ENCODE data around the gene TRRAP.
A peak's percentile ranks its signal among the peaks of the same experiment; 100 is the strongest.
"Not testable (repeated sequence)": the region's sequence is repeated elsewhere in the genome, so short reads cannot be mapped to it uniquely, and the experiment has no call there.

The TRRAP gene

GRCh38 chr7:98841179-98841997 lies 36.9 kb upstream of the TRRAP start:
- TF ChIP-seq, protein P1, sequence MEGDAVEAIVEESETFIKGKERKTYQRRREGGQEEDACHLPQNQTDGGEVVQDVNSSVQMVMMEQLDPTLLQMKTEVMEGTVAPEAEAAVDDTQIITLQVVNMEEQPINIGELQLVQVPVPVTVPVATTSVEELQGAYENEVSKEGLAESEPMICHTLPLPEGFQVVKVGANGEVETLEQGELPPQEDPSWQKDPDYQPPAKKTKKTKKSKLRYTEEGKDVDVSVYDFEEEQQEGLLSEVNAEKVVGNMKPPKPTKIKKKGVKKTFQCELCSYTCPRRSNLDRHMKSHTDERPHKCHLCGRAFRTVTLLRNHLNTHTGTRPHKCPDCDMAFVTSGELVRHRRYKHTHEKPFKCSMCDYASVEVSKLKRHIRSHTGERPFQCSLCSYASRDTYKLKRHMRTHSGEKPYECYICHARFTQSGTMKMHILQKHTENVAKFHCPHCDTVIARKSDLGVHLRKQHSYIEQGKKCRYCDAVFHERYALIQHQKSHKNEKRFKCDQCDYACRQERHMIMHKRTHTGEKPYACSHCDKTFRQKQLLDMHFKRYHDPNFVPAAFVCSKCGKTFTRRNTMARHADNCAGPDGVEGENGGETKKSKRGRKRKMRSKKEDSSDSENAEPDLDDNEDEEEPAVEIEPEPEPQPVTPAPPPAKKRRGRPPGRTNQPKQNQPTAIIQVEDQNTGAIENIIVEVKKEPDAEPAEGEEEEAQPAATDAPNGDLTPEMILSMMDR (IDR thresholded peaks at IDR 0.05) = peak; percentile 95
- Histone ChIP-seq H2AFZ (peak overlapping the region; percentile 60), H3K27me3 (ENCODE audit: control insufficient read depth, insufficient read depth, low read length) (no peaks in the 10 kb centered on the region), H3K4me1 (peaks cover 10% of the 10 kb centered on the region), H3K79me2 (no peaks in the 10 kb centered on the region), H3K9me3 (ENCODE audit: control insufficient read depth, low read length) (no peaks in the 10 kb centered on the region), H3K9ac (no peak overlapping the region), H3K4me2 (ENCODE audit: low read length) (no peak overlapping the region), H3K27ac (no peak overlapping the region), H3K36me3 (ENCODE audit: control insufficient read depth, insufficient read depth, low read length) (no peaks in the 10 kb centered on the region), H3K4me3 (ENCODE audit: low read depth, low read length) (no peak overlapping the region)

DNA sequence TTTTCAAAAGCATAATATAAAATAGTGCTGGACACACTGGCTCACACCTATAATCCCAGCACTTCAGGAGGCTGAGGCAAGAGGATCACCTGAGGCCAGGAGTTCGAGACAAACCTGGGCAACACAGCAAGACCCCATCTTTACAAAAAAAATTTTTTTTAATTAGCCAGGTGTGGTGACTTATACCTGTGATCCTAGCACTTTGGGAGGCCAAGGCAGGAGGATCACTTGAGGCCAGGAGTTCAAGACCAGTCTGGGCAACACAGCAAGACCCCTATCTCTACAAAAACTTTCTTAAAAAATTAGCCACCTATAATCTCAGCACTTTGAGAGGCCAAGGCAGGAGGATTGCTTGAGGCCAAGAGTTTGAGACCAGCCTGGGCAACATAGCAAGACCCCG lies 35.8 kb upstream of the TRRAP start:
- H3K9ac ChIP-seq; H3K4me2 ChIP-seq (ENCODE audit: low read length); H3K4me1 ChIP-seq; H2AFZ ChIP-seq; H3K79me2 ChIP-seq; H3K4me3 ChIP-seq (ENCODE audit: low read depth, low read length); H3K27ac ChIP-seq; H3K27me3 ChIP-seq (ENCODE audit: control insufficient read depth, insufficient read depth, low read length); H3K36me3 ChIP-seq (ENCODE audit: control insufficient read depth, insufficient read depth, low read length); H3K9me3 ChIP-seq (ENCODE audit: control insufficient read depth, low read length): not testable (repeated sequence)

DNA sequence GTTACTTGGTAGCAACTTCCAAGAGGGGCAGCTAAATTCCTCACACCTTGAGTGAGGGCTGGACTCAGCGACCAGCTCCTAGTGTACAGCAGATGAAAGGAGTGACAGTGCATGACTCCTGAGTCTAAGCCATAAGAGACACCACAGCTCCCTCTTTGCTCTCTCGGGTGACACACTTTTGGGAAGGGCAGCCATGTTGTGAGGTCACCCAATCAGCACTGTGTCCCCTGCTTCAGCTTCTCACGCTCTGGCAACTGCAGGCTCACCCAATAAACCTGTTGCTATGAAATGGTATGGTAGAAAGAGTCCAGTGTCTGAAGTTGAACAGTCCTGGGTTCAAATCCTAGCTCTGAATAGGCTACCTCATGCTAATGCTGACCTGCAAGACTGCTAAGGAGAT lies 29.4 kb upstream of the TRRAP start:
- Histone ChIP-seq H3K79me2 (no peaks in the 10 kb centered on the region), H2AFZ (no peak overlapping the region), H3K9me3 (ENCODE audit: control insufficient read depth, low read length) (no peaks in the 10 kb centered on the region), H3K4me3 (ENCODE audit: low read depth, low read length) (no peak overlapping the region), H3K27me3 (ENCODE audit: control insufficient read depth, insufficient read depth, low read length) (no peaks in the 10 kb centered on the region), H3K27ac (no peak overlapping the region), H3K4me1 (no peaks in the 10 kb centered on the region), H3K9ac (no peak overlapping the region), H3K36me3 (ENCODE audit: control insufficient read depth, insufficient read depth, low read length) (no peaks in the 10 kb centered on the region), H3K4me2 (ENCODE audit: low read length) (no peak overlapping the region)
- TF ChIP-seq, protein P1 (IDR thresholded peaks at IDR 0.05) = no peak

DNA sequence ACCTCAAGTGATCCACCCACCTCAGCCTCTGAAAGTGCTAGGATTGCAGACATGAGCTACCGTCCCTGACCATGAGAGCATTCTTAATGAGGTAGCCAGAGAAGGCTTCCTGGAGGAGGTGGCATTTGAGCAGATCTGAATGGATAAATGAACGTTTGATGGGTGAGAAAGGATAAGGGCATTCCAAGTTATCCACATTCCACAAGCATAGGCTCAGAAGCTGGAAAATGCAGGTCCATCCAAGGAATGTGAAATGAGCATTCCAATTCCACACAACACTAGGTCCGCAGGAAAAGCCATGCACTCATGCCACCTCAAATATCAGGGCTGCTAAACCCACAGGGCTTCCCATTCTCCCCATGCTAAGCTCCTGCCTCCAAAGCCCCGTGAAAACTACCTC lies 25.5 kb upstream of the TRRAP start:
- Histone ChIP-seq H3K9ac (no peak overlapping the region), H3K4me2 (ENCODE audit: low read length) (no peak overlapping the region), H3K4me1 (no peaks in the 10 kb centered on the region), H3K4me3 (ENCODE audit: low read depth, low read length) (no peak overlapping the region), H3K79me2 (no peaks in the 10 kb centered on the region), H2AFZ (no peak overlapping the region), H3K27ac (no peak overlapping the region), H3K9me3 (ENCODE audit: control insufficient read depth, low read length) (no peaks in the 10 kb centered on the region), H3K27me3 (ENCODE audit: control insufficient read depth, insufficient read depth, low read length) (no peaks in the 10 kb centered on the region), H3K36me3 (ENCODE audit: control insufficient read depth, insufficient read depth, low read length) (no peaks in the 10 kb centered on the region)
- TF ChIP-seq, protein P1 (IDR thresholded peaks at IDR 0.05) = no peak

- Histone ChIP-seq H3K9ac (no peak overlapping the region), H3K4me3 (ENCODE audit: low read depth, low read length) (no peak overlapping the region), H3K27ac (no peak overlapping the region), H3K79me2 (no peaks in the 10 kb centered on the region), H3K4me2 (ENCODE audit: low read length) (no peak overlapping the region), H3K36me3 (ENCODE audit: control insufficient read depth, insufficient read depth, low read length) (no peaks in the 10 kb centered on the region), H3K27me3 (ENCODE audit: control insufficient read depth, insufficient read depth, low read length) (no peaks in the 10 kb centered on the region), H3K4me1 (no peaks in the 10 kb centered on the region), H3K9me3 (ENCODE audit: control insufficient read depth, low read length) (no peaks in the 10 kb centered on the region), H2AFZ (no peak overlapping the region)
- TF ChIP-seq, protein P1 (IDR thresholded peaks at IDR 0.05) = no peak
Observed at GRCh38 chr7:98855610-98856422, 22.5 kb upstream of the TRRAP start.

All from parathyroid adenoma (tissue), 2 donors.